Transverse colon (tissue), 4 donors: ENCODE results near the gene ARL16. TPM values are rescaled to one million over a fixed set of nuclear protein-coding genes. Genes with fewer than 3 reads are reported as not detected.

ENCODE experiments used
- DNase-seq: peaks from one replicate; pipeline ENCODE4 v3.0.0-alpha.2; 2019
- H3K27ac ChIP-seq, 4 donors: fragments of 200-600 bp; sonication (generic); 2 replicates each; pipeline ENCODE4 v1.5.1; 2016 to 2018; ENCODE audit warnings: inconsistent platforms in 4 of 4
- H3K27me3 ChIP-seq: fragments of 200-600 bp; sonication (generic); 2 replicates; pipeline ENCODE4 v1.5.1; 2017; ENCODE audit warnings: inconsistent platforms
- H3K36me3 ChIP-seq, 4 donors: fragments of 200-600 bp; sonication (generic); 2 replicates each; pipeline ENCODE4 v1.5.1; 2017 to 2019; ENCODE audit warnings: inconsistent platforms in 4 of 4
- H3K4me1 ChIP-seq, 4 donors: fragments of 200-600 bp; sonication (generic); 2 replicates each; pipeline ENCODE4 v1.5.1; 2017 to 2020; ENCODE audit warnings: inconsistent platforms in 4 of 4
- H3K4me3 ChIP-seq, 4 donors: fragments of 200-600 bp; sonication (generic); 1 replicate in 1 of 4; 2 replicates in 3 of 4; pipeline versions ENCODE4 v1.5.1 to v1.6.1; 2017 to 2019; ENCODE audit warnings: inconsistent platforms in 4 of 4
- H3K9me3 ChIP-seq, 2 donors: fragments of 200-600 bp; sonication (generic); 2 replicates each; pipeline ENCODE4 v1.5.1; 2017 to 2019; ENCODE audit warnings: inconsistent platforms in 2 of 2
- EP300 ChIP-seq: sonication (generic); formaldehyde crosslinking; IDR thresholded peaks from one replicate; pipeline ENCODE4 v1.6.1; 2017; ENCODE audit warnings: antibody characterized with exemption, low read depth
- POLR2A ChIP-seq: fragments of 450-650 bp; IDR thresholded peaks from one replicate; pipeline ENCODE4 v1.6.1; 2016; ENCODE audit warnings: antibody characterized with exemption, mild to moderate bottlenecking, moderate library complexity
- POLR2AphosphoS5 ChIP-seq, 3 donors: sonication (generic); formaldehyde crosslinking; IDR thresholded peaks; one replicate each; pipeline ENCODE4 v1.6.1; 2016; ENCODE audit warnings: antibody characterized with exemption in 3 of 3
- WGBS, 2 donors: methylation state at CpG; one replicate each; pipeline ENCODE4 v1.1.5; 2018; ENCODE audit warnings: low coverage in 1 of 2; 5-methylcytosine and 5-hydroxymethylcytosine counted together
- in situ Hi-C, 4 donors: fragments of 200-750 bp; cut with MboI; loops; one replicate each; pipeline versions ENCODE4 v1.15.0 to v1.15.1; 2017; ENCODE audit warnings: low sequenced_read_pairs in 3 of 4, low pct_ligation_motif_present in 1 of 4, low pct_unique_long_range_greater_than_20kb in 1 of 4
- intact Hi-C: fragments of 100-400 bp; cut with DNase I; formaldehyde crosslinking; loops from one replicate; pipeline ENCODE4 v1.15.1; 2023; ENCODE audit warnings: low total_unique reads
- total RNA-seq, 4 donors: library from RNA; depleted of rRNA; stranded (reverse); fragments of >200 nt; gene quantifications; one replicate each; pipeline ENCODE4 v1.1.0, GENCODE V29; 2016
- TF ChIP-seq, protein P1 (sequence below), 5 experiments: fragments of 200-600 bp in 3 of 5; fragments of 450-650 bp in 2 of 5; sonication (generic) in 3 of 5; IDR thresholded peaks; 1 replicate in 2 of 5; 2 replicates in 3 of 5; pipeline ENCODE4 v1.5.1; 2016 to 2017; ENCODE audit warnings: antibody characterized with exemption in 5 of 5, inconsistent platforms in 3 of 5, mild to moderate bottlenecking in 2 of 5, moderate library complexity in 1 of 5

The ARL16 gene
- total RNA-seq, 4 donors from 2014 or later = 16.3 to 52.0 (median 33.1) TPM

DNA sequence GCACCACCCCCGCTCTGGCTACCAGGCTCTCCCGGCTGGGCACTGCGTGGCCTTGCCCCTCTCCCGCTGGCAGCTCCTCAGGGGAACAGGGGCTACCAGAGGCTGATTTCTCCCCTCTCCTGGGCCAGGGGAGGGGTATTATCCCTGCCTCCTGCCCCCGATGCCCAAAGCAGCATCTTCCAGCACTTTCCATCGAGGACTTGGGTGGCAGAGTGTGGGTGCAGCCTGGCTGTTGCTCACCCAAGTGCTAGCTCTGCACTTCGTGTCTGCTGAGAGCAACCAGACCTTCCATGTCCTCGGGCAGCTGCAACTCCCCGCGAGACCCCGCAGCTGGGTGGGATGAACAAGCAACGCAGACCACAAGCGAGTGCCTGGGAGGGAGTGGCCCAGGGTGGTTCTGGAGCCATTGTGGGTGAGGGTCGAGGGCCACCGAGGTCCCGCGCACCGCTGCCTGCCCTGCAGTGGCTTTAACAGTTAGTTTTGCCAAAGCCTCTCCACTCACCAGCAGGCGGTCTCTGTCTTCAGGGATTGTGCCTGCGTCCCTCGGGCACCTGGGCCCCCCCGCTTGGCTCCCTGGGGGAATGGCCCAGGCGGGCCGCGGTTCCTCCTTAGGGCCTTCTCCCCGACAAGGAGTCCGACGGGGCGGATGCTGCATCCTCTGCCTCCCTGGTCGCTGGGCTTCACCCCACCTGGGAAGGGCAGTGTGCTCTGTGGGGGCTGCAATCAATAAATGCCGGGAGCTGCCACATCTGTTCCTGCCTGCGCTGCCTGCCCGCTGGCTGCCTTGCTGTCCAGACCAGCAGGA is 36.9 kb upstream of the ARL16 start:
- Histone ChIP-seq H3K4me1 (peaks cover 12 to 32% (median 28%) of the 10 kb centered on the region in 4 donors), H3K36me3 (peaks cover 0 to 4% (median 0%) of the 10 kb centered on the region in 4 donors), H3K27me3 (peaks cover 11% of the 10 kb centered on the region), H3K4me3 (no peak overlapping the region), H3K27ac (no peak overlapping the region), H3K9me3 (no peaks in the 10 kb centered on the region)
- WGBS, 2 donors = 84% methylated on average over 33 of the region's 33 CpGs; no CpG with 5 or more reads in 1 of the 2 donors
- in situ Hi-C loops (no loop called here), intact Hi-C loops (no loop called here)
- no peak for DNase-seq
- TF ChIP-seq POLR2A = no peak
- no peak for TF ChIP-seq POLR2AphosphoS5 (IDR thresholded peaks at IDR 0.05)
- TF ChIP-seq, protein P1, sequence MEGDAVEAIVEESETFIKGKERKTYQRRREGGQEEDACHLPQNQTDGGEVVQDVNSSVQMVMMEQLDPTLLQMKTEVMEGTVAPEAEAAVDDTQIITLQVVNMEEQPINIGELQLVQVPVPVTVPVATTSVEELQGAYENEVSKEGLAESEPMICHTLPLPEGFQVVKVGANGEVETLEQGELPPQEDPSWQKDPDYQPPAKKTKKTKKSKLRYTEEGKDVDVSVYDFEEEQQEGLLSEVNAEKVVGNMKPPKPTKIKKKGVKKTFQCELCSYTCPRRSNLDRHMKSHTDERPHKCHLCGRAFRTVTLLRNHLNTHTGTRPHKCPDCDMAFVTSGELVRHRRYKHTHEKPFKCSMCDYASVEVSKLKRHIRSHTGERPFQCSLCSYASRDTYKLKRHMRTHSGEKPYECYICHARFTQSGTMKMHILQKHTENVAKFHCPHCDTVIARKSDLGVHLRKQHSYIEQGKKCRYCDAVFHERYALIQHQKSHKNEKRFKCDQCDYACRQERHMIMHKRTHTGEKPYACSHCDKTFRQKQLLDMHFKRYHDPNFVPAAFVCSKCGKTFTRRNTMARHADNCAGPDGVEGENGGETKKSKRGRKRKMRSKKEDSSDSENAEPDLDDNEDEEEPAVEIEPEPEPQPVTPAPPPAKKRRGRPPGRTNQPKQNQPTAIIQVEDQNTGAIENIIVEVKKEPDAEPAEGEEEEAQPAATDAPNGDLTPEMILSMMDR (IDR thresholded peaks at IDR 0.05) = no peak
- no peak for TF ChIP-seq EP300

DNA sequence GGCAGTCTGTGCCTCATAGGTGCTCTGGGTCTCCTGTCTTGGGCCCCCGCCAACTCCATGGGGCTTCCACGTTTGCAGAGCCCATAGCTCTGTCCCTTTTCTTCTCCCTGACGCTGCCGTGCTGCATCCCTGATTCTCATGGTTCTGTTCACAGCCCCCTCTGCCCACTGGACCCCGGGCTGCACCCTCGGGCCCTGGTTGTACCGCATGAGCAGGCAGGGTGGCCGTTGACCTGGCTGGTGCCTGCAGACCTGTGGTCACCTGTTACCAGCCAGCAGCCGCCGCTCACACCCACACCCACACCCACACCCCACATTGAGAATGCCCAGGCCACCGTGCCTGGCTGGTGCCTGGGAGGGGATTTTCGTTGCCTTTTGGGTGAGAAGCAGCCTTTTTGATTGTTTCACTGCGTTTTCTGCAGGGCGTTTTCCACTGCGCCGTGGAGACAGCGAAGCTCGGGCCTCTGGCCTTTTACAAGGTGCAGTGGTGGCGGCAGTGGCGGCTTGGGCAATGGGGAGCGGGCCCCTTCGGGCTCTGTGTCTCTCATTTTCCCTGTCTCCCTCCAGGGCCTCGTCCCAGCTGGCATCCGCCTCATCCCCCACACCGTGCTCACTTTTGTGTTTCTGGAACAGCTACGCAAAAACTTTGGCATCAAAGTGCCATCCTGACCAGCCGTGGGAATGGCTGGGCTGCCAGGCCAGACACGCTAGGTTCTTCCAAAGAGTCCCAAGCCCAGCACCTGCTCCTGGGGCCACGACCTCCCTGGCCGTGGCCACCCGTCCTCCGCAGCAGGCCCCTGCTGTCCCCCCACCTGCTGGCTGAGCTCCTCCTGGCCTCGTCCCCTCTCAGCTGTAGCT is 36.0 kb upstream of the ARL16 start:
- no peak for DNase-seq
- no peak for TF ChIP-seq POLR2AphosphoS5 (IDR thresholded peaks at IDR 0.05)
- TF ChIP-seq, protein P1 (IDR thresholded peaks at IDR 0.05) = no peak
- no peak for TF ChIP-seq POLR2A
- Histone ChIP-seq H3K4me1 (peaks cover 12 to 32% (median 28%) of the 10 kb centered on the region in 4 donors), H3K36me3 (peaks cover 0 to 4% (median 0%) of the 10 kb centered on the region in 4 donors), H3K27ac (no peak overlapping the region), H3K27me3 (peaks cover 5% of the 10 kb centered on the region), H3K9me3 (no peaks in the 10 kb centered on the region), H3K4me3 (no peak overlapping the region)
- intact Hi-C loops (no loop called here), in situ Hi-C loops (no loop called here)
- WGBS, 2 donors = 88 to 100% methylated on average over 5 to 33 of the region's 33 CpGs

DNA sequence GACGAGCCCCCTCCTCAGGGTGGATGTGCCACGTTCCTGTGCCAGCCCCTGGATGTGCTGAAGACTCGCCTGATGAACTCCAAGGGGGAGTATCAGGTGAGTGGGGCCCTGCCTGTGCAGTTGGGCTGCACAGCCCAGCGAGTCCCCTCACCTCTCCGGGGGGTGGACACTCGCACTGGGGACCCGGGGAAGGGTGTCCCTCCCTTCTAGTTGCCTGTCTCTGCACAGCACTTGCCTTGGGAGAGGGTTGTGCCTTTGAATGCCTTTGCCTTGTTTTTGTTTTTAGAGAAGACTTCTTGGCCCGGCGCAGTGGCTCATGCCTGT is 34.1 kb upstream of the ARL16 start:
- Histone ChIP-seq H3K4me1 (peaks cover 13 to 31% (median 28%) of the 10 kb centered on the region in 4 donors), H3K27me3 (no peaks in the 10 kb centered on the region), H3K36me3 (peaks cover 0 to 4% (median 0%) of the 10 kb centered on the region in 4 donors), H3K4me3 (no peak overlapping the region), H3K9me3 (no peaks in the 10 kb centered on the region), H3K27ac (no peak overlapping the region)
- TF ChIP-seq EP300 (no peak), POLR2A (no peak), POLR2AphosphoS5 (IDR thresholded peaks at IDR 0.05) (no peak)
- TF ChIP-seq, protein P1 (IDR thresholded peaks at IDR 0.05) = no peak
- WGBS, 2 donors = 87% methylated on average over 9 of the region's 9 CpGs; no CpG with 5 or more reads in 1 of the 2 donors
- DNase-seq = no peak
- intact Hi-C loops = no loop called here
- in situ Hi-C loops = no loop called here

DNA sequence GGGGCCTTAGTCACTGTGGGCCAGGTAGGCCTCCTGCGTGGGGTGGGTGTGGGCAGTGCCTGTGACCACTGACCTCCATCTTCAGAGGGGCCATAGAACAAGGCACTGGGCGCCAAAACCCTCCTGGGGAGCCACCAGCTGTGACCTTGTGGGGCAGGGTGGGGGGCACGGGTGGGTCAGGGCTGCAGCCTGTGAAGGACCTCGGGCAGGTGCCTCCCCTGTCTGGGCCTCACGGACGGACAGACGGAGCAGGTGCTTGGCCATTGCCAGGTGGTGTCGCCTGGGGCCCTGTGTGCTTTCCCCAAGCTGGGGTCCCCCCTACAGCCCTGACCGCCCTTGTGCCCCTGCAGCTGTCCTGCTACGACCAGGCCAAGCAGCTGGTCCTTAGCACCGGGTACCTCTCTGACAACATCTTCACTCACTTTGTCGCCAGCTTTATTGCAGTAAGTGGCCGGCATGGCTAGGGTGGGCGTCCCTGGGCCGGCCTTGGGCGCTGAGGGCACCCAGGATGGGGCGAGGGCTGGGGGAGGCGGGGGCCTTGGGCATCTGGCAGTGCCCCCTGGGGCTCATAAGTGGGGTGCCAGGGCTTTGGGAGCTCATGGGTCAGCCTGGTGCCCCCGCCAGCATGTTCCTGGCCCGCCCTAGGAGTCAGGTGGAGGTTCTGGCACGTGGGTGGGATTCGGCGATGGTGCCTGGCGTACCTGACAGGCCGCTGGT is 33.6 kb upstream of the ARL16 start:
- no peaks in the 10 kb centered on the region for H3K27me3 ChIP-seq
- intact Hi-C loops = no loop called here
- in situ Hi-C loops = no loop called here
- H3K9me3 ChIP-seq = no peaks in the 10 kb centered on the region
- 95% methylated on average over 25 of the region's 25 CpGs; no CpG with 5 or more reads in 1 of the 2 donors for WGBS, 2 donors
- no peak overlapping the region for H3K27ac ChIP-seq
- peaks cover 0 to 4% (median 0%) of the 10 kb centered on the region in 4 donors for H3K36me3 ChIP-seq
- no peak for TF ChIP-seq POLR2AphosphoS5 (IDR thresholded peaks at IDR 0.05)
- no peak for TF ChIP-seq POLR2A
- TF ChIP-seq, protein P1 (IDR thresholded peaks at IDR 0.05) = no peak
- no peak for TF ChIP-seq EP300
- no peak overlapping the region for H3K4me3 ChIP-seq
- H3K4me1 ChIP-seq = peaks cover 13 to 30% (median 27%) of the 10 kb centered on the region in 4 donors
- DNase-seq = no peak
